ENCODE results near the gene DCST1.

GRCh38 chr1:155023627-155024026 is 10.0 kb upstream of the DCST1 start:
- TF ChIP-seq ELF4 (IDR thresholded peaks at IDR 0.05) = no peak
- no peak for TF ChIP-seq TARDBP (IDR thresholded peaks at IDR 0.05)
- TF ChIP-seq HDGF (IDR thresholded peaks at IDR 0.05; ENCODE audit: borderline replicate concordance) = no peak
- no peak for TF ChIP-seq ARNT (IDR thresholded peaks at IDR 0.05)
- no peak for TF ChIP-seq FOXM1 (IDR thresholded peaks at IDR 0.05; ENCODE audit: borderline replicate concordance)
- no peak for TF ChIP-seq ZNF384 (IDR thresholded peaks at IDR 0.05)
- TF ChIP-seq FOXA1 (IDR thresholded peaks at IDR 0.05) = no peak
- no peak for TF ChIP-seq SP1 (IDR thresholded peaks at IDR 0.05)
- no peak for TF ChIP-seq LEF1 (IDR thresholded peaks at IDR 0.05; ENCODE audit: borderline replicate concordance)

Measured in HEK293T (cell line).